GM19455 (cell line): ENCODE results near the gene KIRREL3.

Experiments
- ATAC-seq: cut with Tn5 transposase; IDR thresholded peaks from one replicate; pipeline ENCODE4 v1.9.1; 2021; ENCODE audit not compliant: unreplicated experiment

KIRREL3 gene

DNA sequence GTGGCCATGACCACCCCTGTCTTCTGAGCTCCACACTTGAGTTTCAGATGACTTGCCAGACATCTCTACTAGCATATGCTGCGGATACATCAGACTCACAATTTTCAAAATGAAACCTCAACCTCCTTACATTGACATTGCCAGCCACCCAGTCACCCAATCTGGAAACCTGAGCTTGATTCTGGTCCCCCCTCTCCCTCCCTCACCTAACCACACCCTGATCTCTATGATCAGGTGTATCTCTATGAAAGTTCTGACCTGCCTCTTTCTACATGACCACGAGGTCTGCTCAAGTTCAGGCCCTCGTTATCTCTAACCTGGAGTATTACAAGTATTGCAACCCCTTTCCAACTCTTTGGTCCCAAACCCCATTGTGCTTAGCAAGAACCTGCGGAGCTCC, 254.1 kb downstream of the KIRREL3 start:
- ATAC-seq = no peak

DNA sequence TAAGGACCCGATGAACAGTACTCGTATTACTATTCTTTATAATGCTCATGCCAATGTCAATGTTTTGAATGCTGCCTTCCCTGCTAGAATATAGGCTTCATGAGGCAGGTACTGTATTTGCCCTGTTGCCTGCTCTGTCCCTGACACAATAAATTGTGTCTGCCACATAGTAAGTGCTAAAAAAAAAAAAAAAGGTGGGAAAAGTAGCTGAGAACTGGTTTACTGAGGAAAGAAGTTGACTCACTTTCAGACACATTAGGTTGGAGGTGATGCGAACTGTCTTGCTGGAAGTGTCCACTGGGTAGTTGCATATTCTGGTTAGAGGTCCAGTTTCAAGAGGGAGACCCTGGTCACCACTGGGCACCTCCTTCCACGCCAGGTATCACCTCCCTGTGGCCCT, 255.9 kb downstream of the KIRREL3 start:
- ATAC-seq = no peak

DNA sequence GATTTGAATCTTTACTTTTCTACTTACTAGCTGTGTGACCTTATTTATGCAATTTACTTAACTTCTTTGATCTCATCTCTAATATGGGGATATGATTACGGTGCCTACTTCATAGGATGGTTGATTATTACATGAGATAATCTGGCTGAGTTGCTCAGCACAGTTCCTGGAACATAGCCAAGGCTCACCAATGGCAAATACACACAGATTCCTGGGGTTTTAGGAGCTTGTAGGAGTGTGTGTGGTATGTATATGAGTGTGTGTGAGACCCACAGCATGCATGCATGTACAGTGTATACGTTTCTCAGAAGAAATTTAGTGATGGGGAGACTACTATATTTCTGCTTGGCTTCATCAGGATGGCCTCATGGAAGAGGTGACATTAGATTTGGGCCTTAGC, 256.9 kb downstream of the KIRREL3 start:
- no peak for ATAC-seq

DNA sequence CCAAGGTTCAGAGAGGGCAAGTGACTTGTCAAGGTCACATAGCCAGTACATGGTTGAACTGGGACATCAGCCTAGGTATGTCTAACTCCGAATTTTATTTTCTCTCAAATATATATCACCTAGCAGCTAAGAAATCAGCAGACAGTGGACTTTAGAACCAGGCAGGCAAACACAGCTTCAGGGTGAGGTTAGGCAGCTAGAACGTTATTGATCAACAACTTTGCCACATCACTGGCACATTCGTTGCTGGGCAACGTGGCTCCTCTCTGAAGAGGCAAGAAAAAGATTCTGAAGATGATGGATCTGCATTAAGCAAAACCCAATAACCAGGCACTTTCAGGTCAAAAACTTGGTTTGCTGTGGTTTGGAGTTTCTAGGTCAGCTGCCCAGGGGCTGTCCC, 258.0 kb downstream of the KIRREL3 start:
- ATAC-seq = no peak

DNA sequence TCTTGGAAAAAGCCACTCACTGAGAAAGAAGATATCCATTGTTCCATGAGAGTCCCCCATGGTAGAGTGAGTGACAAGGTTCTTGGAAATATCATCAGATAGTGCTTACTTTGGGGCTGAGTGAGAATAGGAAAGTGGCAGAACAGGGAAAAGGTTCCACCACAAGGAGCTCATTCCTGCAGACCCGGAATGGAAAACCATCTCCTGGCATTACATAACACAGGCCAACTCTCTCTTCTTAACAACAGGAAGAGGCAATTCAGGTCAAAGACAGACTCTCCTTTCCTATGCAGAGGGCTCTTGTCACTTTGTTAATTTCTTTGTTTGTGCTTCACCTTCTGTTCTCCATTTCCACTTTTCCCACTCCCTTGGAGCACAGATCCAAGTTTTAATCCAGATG, 259.7 kb downstream of the KIRREL3 start:
- ATAC-seq = no peak

DNA sequence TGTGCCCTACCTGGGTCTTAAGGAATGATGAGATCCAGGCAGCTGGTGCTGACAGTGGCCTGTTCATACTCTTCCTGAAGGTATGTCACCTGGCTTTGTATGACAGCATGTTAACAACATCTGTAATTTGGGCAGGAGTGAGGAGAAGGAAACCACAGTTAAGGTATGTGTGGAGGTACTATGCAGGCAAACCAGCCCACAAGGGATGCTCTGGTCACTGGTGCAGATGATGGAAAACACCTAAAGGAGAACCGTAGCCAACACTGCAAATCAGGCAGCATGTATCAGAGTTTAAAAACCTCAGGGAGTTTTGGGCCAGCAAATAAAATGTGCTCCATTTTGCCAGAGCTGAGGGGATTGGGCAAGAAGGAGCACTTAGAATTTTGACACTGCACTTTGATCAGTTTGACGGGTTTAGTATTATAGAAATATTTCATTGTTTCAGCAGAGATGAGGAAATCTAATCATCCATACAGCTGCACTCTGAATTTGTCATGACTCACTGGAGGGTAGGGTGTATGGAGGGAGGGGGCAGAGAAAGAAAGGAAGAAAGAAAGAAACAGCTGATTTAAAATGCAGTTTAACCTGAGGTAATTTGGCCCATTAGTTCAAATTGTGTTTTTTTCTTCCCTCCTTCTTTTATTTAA, 260.9 kb downstream of the KIRREL3 start:
- no peak for ATAC-seq

DNA sequence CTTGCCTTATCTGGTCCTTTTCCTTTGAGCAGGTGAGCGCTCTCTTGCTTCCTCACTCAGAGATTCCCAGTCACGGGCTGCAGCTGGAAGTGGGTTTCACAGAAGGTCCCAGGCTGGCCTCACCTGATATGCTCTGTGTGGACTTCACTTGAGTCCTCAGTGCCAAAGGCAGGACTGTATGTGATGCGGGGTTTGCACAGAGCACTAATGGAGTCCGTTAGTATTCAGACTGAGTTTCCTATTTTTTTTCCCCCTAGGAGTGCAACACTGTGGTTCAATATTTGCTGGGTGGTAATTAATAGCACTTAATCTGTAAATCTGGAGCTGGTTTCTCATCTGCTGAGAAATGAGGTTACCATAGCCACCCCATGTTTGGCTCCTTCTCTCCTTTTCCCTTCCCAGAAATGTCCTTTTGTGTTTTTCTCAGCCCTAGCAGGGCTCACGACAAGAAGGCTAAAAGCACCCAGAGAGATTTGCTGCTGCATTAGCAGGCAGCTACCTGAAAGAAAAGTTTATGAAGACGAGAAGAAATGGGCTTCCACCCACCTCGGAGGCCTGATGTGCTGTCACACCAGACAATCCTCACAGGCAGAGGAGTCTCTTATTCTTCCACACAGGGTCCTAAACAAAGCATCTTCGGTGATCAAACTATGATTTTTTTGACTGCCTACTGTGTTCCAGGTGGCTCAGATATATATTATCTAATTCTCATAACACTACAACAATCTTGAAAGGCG, 262.1 kb downstream of the KIRREL3 start:
- no peak for ATAC-seq

DNA sequence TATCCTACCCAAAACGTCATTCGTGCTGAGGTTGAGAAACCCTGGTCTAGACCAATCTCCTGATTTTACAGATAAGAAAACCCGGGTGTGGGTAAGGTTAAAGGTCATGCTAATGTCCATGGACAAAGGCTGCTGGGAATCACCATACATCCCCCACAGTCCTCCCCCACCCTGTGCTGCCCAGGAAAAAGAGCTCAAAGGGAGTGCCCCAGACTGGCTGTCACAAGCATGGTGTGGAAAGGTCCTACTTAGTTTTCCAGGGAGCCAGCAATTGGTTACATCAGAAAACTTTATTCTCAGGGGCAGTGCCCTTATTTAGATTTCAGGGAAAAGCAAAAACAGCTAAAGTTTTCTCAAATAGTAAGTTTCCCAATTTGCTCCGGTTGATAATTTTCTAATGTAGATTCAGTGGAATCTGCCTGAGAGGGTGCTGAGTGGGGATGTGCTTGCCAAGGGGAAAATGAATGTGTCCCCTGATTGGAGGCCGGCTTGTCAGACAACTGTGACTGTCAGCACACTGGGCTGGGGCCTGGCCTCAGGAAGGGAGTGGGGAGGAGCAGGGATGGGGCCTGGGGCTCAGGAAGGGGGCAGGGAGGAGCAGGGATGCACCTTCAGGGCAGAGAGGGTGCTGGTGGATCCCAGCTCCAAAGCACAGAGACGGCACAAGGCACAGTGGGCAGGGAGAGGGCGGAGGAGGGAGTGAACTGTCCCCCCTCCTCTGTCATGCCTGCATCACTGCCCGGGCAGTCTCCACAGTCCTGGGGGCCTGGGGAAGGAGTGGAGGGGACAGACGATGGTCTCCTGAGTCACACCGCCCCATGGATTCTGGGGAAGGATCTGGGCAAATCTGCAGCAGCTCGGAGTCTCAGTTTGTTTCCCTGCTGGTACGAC, 263.6 kb downstream of the KIRREL3 start:
- ATAC-seq = no peak

DNA sequence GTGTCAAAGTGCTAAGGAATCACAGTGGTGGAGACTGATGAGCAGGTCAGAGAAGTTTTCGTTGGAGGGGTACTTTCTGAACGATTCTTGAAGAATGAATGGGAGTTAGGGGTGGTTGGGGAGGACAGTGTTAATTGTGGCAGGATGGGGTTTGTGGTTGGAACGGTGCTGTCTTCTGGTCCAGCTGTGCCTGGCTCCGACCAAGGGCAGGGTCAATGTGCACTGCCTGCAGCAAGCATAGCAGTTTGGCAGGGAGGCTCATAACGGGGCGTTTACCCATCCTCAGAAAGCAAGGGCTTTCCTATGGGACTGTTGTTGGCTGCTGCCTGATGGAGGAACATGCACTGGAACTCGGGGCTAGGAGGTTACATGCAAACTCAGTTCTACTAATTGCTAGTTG, 265.8 kb downstream of the KIRREL3 start:
- no peak for ATAC-seq

DNA sequence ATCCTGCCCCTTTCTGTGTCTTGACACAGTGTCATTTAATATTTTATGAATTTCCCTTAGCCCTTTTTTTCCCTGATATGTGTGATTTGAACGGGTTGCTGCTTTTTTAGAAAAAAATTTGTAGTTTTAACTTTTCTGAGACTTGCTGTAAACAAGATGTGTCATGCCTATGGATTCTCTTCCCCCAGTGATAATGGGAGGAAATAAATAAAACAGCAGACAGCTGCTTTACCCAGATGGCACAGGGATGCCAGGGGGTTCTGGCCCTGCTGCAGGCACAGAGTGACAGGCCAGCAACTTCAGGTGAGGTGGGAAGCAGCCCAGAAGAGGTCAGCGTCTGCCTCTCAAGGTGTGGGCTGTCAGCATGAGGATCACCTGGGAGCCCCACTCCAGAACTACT, 266.9 kb downstream of the KIRREL3 start:
- ATAC-seq = no peak

DNA sequence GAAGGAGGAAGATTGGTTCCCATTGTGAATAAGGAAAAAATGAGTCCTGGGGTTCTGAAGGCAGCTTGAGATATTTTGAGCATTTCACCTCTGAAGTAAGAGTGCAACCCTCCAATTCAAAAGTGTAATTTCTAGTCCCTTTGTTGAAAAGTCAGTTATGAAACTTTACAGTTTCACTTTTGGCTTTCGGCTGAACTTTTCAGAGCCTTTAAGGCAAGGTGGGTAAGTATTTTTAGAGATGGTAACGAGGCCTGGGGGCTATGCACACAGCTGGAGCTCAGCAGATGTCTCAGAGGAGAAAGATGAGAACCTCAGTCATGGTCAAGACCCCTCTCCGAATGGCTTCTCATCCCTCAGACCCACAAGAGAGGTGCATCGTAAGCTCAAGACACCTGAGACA, 267.6 kb downstream of the KIRREL3 start:
- peak; percentile 77 for ATAC-seq

DNA sequence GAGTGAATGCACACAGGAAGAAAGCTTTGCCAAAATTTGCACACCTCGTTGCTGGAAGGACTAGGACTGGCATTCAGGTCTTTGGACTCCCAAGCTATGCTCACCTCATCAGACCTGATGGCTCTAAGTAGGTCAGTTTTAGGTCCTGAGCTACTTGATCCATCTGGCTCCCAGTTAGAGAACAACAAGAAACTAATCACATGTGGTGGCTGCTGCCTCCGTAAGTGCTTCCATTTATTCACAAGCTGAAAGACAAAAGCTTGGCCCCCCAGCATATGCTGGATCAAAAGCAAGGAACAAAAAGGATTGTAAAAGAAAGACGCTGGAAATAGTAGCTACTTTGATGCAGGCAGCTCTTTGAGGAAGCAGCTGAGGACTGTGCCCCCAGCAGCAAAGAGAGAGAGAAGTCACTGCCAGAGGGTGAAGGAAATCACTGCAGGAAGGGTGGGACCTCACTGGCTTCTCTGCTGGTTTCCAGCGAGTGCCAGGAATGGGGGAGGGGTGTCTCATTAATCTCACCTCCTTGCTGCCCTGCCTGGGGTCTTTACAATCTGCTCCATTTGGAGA, 268.9 kb downstream of the KIRREL3 start:
- no peak for ATAC-seq

DNA sequence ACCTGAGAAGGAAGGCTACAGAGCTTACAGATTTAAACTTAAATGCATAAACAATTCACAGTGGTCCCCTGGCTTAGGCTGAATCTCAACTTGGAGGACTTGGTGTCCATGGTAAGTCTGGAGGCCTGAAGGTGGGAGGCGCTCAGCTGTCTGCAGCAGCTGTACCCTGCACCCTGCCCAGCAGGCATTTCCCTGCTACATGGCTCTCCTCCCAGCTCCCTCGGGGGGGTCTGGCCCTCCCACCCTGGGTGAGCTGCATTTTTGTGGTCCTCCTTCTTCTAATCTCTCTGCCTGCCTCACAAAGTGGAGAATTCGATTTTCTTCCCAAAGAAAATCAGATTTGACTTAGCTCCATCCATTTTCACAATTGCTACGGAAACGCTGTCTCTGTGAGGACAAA, 273.2 kb downstream of the KIRREL3 start:
- ATAC-seq = no peak

DNA sequence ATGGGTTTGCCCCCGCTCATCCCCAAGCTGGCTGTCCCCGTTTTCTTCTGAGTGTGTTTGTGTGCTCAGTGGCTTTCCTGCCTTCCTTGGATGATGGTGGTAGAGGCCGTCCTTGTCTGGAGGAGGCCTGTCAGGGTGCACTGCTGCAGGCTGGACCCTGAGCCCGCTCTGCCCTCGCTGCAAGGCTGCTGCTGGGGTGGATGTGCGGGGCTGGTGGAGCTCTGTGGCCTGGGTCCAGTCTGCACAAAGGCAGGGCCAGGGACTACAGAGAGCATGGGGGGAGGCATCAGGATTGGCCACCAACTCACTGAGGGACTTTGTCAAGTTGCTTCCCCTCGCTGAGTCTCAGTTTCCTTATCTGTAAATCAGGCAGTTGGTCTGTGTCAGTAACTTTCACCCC, 275.0 kb downstream of the KIRREL3 start:
- no peak for ATAC-seq

DNA sequence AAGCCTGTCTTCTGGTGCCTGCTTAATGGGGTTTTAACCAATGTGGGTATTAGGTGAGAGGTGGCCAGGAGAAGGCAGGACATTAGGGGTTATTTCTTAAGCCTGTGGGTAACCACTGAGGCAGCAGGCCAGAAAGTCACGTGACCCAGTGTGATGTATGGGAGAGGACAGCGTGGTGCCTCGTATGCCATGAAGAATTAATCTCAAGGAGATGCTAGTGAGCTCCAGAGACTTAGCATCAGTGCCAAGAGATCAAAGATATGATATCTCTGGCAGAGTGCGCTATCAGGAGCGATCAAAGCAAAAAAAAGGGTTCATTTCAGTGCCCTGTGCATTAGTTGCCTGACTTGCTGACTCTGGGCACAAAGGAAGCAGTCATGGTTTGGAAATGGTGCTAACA, 275.5 kb downstream of the KIRREL3 start:
- ATAC-seq = no peak

DNA sequence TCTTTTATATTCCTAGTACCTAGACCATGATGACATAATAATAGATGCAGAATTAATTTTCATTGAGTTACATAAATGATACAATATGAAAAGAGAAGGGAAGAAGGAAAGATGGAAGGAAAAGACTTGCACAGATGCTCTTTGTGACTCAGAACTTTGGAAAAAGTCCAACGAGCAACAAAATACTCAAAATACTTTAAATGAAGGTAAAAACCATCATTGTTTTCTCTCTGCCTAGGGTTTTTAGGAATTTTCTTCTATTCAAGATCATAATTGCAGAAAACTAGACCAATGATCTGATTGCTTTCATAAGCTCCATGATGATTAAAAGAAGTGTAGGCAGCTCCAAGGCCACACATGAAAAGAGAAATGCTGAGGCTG, 276.9 kb downstream of the KIRREL3 start:
- ATAC-seq = no peak

DNA sequence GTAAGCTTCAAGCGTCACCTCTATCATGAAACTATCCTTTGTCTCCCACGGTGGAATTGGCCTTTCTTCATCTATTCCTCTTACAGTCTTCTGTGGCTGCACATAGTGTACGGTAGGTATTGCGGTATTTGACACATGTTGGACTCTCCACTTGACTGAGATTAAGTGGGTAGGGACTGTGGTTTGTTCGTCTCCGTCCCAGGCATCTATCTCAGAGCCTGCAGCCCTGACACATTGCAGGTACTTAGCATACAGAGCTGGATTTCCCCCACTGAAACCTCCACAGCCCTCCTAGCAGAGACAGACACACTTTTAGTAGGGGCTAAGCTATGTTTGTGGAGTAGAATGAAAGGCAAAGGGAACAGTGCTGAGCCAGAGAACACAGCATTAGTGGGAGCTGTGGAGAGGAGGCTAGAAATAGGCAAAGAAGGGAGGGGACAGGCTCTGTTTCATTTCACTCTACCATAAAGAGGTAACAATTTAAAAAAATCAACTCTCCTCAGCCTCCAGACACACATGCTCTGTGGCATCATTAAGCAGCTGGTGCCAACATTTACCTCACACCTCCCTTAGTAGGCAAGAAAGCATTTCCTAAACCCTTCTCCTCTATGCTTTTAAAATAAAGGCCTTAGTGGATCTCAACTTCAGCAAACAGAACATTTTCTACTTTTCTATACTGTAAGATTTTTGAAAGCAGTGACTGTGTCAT, 277.5 kb downstream of the KIRREL3 start:
- no peak for ATAC-seq

DNA sequence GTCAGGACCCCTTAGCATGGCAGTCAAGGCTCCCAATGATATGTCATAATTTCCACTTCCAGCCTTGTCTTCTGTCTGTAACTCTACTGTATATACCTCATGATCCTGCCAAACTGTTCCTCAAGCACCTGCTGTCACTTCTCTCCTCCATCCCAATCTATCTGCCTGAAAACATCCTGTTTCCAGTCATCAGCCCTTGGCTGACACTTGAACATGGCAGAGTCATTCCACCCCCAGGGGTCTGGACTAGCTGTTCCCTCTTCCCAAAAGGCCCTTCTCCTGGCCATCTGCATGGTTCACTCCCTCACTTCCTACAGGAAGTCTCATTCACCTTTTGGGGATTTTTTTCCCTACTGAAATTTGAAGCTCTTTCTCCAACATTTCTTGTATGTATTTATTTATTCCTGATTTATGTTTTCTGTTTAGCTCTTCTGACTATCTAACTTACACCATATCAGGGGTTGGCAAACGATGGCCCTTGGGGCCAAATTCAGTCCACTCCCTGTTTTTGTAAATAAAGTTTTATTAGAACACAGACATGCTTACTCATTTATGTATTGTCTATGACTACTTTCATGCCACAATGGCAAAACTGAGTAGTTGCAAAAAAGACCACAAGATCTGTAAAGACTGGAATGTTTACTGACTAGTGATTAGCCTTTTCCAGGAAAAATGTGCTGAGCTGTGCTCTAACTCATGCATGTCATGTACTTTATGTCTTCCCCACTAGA, 278.4 kb downstream of the KIRREL3 start:
- no peak for ATAC-seq

DNA sequence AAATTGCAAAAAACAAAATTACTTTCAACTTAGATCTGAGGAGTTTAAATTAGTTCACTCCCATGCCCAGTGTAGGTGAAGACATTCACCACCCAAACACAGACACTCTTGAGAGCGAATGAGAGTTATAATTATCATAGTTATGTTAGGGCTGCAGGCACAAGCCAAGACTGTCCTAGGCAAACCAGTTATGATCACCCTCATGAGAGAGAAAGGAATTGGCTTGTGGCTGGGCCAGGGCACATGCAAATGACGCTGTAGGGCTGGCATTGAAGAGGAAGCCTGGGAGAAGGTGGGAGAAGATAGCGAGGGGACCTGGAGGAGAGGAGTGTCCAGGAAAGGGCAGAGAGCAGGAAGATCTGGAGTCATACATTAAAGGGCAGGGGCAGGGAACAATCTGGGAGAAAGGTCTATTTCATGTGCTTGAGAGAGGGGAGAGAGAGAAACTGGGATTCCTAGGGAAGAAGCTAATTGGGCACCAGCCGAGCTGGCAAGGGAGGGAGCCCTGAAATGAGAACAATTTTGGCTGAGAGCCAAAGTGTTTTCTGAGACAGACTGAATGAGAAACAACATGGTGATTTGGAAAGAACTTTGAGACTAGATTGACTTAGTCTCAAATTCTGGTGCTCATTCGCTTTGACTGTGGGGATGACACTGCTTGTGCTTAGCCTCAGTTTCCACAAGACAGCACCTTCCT, 279.9 kb downstream of the KIRREL3 start:
- no peak for ATAC-seq

DNA sequence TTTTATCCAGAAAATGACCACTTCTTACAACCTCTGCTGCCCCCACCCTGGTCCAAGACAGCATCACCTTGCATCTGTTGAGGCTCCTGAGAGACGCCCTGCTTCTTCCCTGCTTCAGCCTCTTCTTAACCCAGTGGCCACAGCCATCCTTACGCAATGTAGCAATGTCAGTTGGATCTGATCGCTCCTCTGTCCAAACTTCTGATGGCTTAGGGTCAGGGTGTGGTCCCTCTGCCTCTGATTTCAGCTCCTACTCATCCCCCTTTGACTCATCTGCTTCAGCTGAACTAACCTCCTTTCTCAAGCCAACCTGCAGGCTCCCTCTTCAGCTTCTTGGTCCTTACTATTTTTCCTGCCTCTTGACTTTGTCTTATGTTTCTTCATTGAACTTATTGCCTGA, 280.8 kb downstream of the KIRREL3 start:
- ATAC-seq = no peak
